IMR-90 (cell line): ENCODE measurements around the gene BCAP31.
"Not testable (repeated sequence)": the region's sequence is repeated elsewhere in the genome, so short reads cannot be mapped to it uniquely, and the experiment has no call there.

Experiments
- CEBPB ChIP-seq: IDR thresholded peaks from 2 replicates; pipeline ENCODE4 v1.6.1; 2012; ENCODE audit warnings: low read depth, low read length, improper control_type of control experiment
- MXI1 ChIP-seq: IDR thresholded peaks from 2 replicates; pipeline ENCODE4 v1.6.1; 2012; ENCODE audit warnings: low read depth, mild to moderate bottlenecking, low read length, moderate library complexity, borderline replicate concordance
- POLR2A ChIP-seq: IDR thresholded peaks from 2 replicates; pipeline ENCODE4 v1.6.1; 2012; ENCODE audit warnings: mild to moderate bottlenecking, low read depth, low read length
- SMC3 ChIP-seq: fragments of 150-350 bp; IDR thresholded peaks from 2 replicates; pipeline ENCODE4 v1.6.1; 2016; ENCODE audit warnings: low read depth, mild to moderate bottlenecking, antibody characterized with exemption, low read length, moderate library complexity
- TF ChIP-seq, protein P1 (sequence below): conservative IDR thresholded peaks from 2 replicates; pipeline ENCODE4 v1.5.1; 2012; ENCODE audit warnings: mild to moderate bottlenecking, low read depth, low read length, improper control_type of control experiment
- TF ChIP-seq, protein P2 (sequence below): fragments of 150-350 bp; IDR thresholded peaks from 2 replicates; pipeline ENCODE4 v1.6.1; 2017; ENCODE audit warnings: mild to moderate bottlenecking, antibody characterized with exemption, low read length, low read depth

DNA sequence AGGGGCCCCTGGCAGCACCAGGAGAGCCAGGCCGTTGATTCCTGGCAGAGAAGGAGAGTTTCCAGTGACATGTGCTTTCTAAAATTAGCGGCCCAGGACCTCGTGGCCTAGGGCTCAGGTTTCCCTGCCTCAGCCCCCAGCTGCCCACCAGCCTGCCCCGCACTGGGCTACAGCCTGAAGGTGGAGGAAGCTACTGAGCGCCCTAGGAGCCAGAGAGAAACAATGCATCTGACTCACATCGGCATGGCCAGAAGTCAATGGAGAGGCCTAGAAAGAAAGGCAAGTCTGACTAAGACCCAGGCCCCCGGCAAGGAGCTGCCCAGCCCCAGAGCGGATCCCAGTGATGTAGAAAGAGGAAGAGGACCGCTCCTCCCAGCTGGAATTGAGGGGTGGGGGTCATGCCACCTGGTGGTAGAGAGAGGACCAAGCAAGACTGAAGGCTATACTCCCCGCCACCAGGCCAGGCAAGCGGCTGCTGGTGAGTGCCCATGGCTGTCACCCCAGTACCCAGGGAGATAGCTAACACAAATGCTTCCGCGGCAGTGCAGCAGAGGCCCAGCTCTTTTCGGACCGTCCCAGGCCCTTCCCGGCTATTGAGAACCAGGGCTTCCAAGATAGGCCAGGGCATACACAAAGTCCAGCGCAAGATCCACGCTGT is 18.7 kb downstream of the BCAP31 start:
- TF ChIP-seq, protein P1, sequence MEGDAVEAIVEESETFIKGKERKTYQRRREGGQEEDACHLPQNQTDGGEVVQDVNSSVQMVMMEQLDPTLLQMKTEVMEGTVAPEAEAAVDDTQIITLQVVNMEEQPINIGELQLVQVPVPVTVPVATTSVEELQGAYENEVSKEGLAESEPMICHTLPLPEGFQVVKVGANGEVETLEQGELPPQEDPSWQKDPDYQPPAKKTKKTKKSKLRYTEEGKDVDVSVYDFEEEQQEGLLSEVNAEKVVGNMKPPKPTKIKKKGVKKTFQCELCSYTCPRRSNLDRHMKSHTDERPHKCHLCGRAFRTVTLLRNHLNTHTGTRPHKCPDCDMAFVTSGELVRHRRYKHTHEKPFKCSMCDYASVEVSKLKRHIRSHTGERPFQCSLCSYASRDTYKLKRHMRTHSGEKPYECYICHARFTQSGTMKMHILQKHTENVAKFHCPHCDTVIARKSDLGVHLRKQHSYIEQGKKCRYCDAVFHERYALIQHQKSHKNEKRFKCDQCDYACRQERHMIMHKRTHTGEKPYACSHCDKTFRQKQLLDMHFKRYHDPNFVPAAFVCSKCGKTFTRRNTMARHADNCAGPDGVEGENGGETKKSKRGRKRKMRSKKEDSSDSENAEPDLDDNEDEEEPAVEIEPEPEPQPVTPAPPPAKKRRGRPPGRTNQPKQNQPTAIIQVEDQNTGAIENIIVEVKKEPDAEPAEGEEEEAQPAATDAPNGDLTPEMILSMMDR = not testable (repeated sequence)
- not testable (repeated sequence) for TF ChIP-seq SMC3, POLR2A, MXI1, CEBPB
- TF ChIP-seq, protein P2, sequence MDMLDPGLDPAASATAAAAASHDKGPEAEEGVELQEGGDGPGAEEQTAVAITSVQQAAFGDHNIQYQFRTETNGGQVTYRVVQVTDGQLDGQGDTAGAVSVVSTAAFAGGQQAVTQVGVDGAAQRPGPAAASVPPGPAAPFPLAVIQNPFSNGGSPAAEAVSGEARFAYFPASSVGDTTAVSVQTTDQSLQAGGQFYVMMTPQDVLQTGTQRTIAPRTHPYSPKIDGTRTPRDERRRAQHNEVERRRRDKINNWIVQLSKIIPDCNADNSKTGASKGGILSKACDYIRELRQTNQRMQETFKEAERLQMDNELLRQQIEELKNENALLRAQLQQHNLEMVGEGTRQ = not testable (repeated sequence)
